Tibial nerve (tissue), 4 donors: ENCODE results near the gene RAMAC.

Experiments
- EP300 ChIP-seq, 2 donors: sonication (generic); formaldehyde crosslinking; IDR thresholded peaks; one replicate each; pipeline ENCODE4 v1.6.1; 2017; ENCODE audit warnings: antibody characterized with exemption in 2 of 2, mild to moderate bottlenecking in 1 of 2
- POLR2A ChIP-seq, 2 donors: fragments of 450-650 bp; IDR thresholded peaks; one replicate each; pipeline ENCODE4 v1.6.1; 2017; ENCODE audit warnings: antibody characterized with exemption in 2 of 2, mild to moderate bottlenecking in 2 of 2, moderate library complexity in 2 of 2
- TF ChIP-seq, protein P1 (sequence below), 5 experiments: fragments of 200-600 bp in 3 of 5; fragments of 450-650 bp in 2 of 5; sonication (generic) in 3 of 5; IDR thresholded peaks; one replicate each; pipeline ENCODE4 v1.5.1; 2016 to 2019; ENCODE audit warnings: antibody characterized with exemption in 5 of 5, mild to moderate bottlenecking in 3 of 5, moderate library complexity in 2 of 5

DNA sequence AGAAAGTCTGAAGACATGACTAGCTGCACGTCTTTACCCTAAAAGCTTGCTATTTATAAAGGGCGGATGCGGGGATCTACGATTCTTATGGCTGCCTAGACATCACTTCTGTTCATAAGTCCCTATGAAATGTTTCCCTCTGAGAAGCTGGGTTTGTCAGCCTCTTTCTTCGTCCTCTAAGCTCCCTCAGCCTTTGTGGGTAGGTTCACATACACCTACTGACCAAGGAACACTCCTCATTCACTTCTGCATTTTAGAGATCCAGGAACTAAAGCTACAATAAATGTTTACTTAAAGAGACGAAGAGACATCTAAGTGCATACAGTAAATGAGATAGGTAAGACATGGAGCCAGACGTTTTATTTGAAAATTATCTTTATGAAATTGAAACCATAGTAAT lies 16.7 kb upstream of the RAMAC start:
- TF ChIP-seq, protein P1, sequence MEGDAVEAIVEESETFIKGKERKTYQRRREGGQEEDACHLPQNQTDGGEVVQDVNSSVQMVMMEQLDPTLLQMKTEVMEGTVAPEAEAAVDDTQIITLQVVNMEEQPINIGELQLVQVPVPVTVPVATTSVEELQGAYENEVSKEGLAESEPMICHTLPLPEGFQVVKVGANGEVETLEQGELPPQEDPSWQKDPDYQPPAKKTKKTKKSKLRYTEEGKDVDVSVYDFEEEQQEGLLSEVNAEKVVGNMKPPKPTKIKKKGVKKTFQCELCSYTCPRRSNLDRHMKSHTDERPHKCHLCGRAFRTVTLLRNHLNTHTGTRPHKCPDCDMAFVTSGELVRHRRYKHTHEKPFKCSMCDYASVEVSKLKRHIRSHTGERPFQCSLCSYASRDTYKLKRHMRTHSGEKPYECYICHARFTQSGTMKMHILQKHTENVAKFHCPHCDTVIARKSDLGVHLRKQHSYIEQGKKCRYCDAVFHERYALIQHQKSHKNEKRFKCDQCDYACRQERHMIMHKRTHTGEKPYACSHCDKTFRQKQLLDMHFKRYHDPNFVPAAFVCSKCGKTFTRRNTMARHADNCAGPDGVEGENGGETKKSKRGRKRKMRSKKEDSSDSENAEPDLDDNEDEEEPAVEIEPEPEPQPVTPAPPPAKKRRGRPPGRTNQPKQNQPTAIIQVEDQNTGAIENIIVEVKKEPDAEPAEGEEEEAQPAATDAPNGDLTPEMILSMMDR (IDR thresholded peaks at IDR 0.05), result no peak
- TF ChIP-seq POLR2A (IDR thresholded peaks at IDR 0.05), result no peak
- no peak for TF ChIP-seq EP300 (IDR thresholded peaks at IDR 0.05)
